Dendritic cell treated with granulocyte-macrophage colony-stimulating factor and Interleukin-4, amounts not matched to agents 40 ng/mL and 50 ng/mL, for 4 days (primary cell): ENCODE data around the gene PROK2.

Experiments used
- H3K27ac Mint-ChIP-seq: one replicate; pipeline ENCODE4 v1.8.0; 2022; ENCODE audit warnings: mild to moderate bottlenecking, mixed read lengths
- H3K27me3 Mint-ChIP-seq: one replicate; pipeline ENCODE4 v1.8.0; 2022; ENCODE audit warnings: mild to moderate bottlenecking, mixed read lengths
- H3K36me3 Mint-ChIP-seq: one replicate; pipeline ENCODE4 v1.8.0; 2022; ENCODE audit warnings: low read depth, mixed read lengths
- H3K4me1 Mint-ChIP-seq: one replicate; pipeline ENCODE4 v1.8.0; 2022; ENCODE audit warnings: low read depth, mixed read lengths
- H3K4me3 Mint-ChIP-seq: one replicate; pipeline ENCODE4 v1.8.0; 2022; ENCODE audit warnings: mild to moderate bottlenecking, moderate library complexity, mixed read lengths
- H3K9me3 Mint-ChIP-seq: one replicate; pipeline ENCODE4 v1.8.0; 2022; ENCODE audit warnings: mixed read lengths
- intact Hi-C: fragments of 100-400 bp; cut with micrococcal nuclease; formaldehyde crosslinking; loops from one replicate; pipeline ENCODE4 v1.15.0; 2022

Gene PROK2, protein sequence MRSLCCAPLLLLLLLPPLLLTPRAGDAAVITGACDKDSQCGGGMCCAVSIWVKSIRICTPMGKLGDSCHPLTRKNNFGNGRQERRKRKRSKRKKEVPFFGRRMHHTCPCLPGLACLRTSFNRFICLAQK

DNA sequence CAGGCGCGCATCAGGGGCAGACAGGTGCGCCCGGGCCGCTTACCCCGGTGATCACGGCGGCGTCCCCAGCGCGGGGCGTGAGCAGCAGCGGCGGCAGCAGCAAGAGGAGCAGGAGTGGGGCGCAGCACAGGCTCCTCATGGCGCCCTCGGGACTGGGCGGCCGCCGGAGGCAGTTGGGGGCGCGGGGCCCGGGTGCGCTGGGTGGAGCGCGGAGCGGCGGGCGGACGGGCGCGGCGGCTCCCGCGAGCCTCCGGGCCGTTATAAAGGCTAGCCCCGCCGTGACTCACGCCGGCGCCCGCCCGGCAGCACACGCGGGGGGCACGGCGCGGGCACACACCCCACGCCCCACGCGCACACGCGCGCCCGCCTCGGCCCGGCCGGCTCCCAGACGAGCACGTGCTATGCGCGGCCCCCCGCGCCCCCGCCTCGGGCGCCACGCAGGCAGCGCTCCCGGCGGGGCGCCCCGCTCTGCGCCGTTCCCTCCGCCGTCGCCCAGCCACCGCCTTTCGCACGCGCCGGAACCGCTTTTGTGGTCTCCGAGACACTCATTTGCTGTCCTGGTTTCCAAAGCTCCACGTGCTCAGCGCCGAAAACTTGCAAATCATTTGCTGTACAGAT is at the start of gene PROK2:
PROK2 (minus strand) TSS at position 235 of the 618 bp plus-strand sequence; CDS start at position 139, 96 bp downstream.
- intact Hi-C loops: loop anchor here (10.0 kb wide), 1 partner anchor 60 kb away; the partner anchor contains the start of gene EIF4E3
- H3K36me3 Mint-ChIP-seq: no peaks in the 10 kb centered on the region
- no peaks in the 10 kb centered on the region for H3K9me3 Mint-ChIP-seq
- H3K4me3 Mint-ChIP-seq: peak within 1 kb of the TSS; percentile 87
- H3K27me3 Mint-ChIP-seq: peaks cover 29% of the 10 kb centered on the region
- H3K4me1 Mint-ChIP-seq: peaks cover 24% of the 10 kb centered on the region
- peak within 1 kb of the TSS; percentile 63 for H3K27ac Mint-ChIP-seq

DNA sequence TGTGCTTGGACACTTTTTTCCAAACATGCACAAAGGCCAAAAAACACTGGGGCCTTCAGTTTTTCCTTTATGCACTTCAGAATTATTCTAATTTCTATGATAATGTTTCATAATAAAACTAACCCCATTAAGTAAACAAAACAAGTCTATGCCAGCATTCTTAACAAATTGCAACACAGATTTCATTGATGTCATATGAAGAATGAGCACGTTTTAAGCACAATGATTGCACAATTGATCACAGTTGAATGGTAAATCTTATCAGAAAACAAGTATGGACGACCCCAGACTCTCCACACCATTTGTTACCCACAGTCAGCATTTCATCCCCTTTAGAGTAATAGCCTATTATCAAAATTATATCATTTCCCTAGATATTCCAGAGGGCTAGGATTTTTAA is 46.7 kb upstream of the PROK2 start:
- H3K9me3 Mint-ChIP-seq: no peaks in the 10 kb centered on the region

DNA sequence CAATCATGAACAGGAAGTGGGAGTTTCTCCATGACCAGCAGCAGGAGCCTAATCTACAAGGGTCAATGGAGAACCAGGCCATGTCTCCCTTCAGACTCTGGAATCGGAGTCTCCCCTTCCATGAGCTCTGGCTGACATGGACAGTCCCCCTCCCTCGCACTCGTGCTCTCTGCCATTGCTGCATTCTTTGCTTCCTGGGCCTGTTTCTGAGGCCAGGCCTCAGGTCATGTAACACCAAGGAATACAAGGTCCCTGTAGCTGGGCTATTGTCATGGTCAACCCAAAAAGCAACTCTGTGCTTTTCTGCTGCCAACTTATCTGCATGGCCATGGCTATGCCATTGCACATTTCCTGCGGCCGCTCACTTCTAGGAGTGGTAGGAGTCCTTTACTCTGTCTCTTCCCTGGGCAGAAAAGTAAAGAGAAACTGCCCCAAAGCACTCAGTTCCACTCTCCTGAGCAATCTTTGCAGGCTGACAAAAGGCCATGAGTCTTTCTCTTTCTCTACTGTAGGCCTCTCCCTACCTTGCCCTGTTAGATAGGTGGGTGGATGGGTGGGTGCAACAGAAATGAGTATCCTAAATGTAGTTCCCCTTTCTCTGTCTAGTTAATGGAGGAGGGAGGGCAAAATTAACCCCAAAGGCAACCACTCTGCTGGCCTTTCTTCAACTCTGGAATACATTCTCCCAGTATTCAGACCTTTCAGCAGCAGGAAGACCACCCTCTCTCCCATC is 40.8 kb upstream of the PROK2 start:
- Mint-ChIP-seq H3K36me3 (no peaks in the 10 kb centered on the region), H3K4me3 (no peak overlapping the region)
- intact Hi-C loops: no loop called here

More for the DNA sequence above, 46.7 kb upstream of the PROK2 start:
- Mint-ChIP-seq H3K4me1 (no peaks in the 10 kb centered on the region), H3K36me3 (no peaks in the 10 kb centered on the region), H3K27ac (no peak overlapping the region), H3K4me3 (no peak overlapping the region), H3K27me3 (peaks cover 4% of the 10 kb centered on the region)
- intact Hi-C loops: no loop called here

DNA sequence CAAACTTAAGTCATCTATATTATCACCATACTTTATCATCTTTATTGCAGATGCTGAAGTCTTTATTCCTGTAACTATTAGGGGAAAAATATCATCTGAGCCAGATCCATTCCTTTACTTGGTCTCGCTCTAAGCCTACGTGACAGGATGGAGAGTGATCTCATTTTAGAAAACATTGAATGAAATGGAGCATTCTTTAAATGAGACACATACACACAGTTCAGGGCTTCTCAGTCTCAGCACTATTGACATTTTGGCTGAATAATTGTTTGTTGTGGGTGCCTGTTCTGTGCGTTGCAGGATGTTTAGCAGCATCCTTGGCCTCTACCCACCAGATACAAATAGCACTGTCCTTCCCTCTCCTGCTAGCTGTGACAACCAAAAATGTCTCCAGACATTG is 36.2 kb upstream of the PROK2 start:
- Mint-ChIP-seq H3K27me3 (peaks cover 3% of the 10 kb centered on the region), H3K4me1 (peaks cover 19% of the 10 kb centered on the region), H3K36me3 (no peaks in the 10 kb centered on the region), H3K27ac (no peak overlapping the region), H3K4me3 (no peak overlapping the region), H3K9me3 (no peaks in the 10 kb centered on the region)
- intact Hi-C loops: no loop called here

More for the DNA sequence above, 40.8 kb upstream of the PROK2 start:
- Mint-ChIP-seq H3K9me3 (no peaks in the 10 kb centered on the region), H3K4me1 (peaks cover 20% of the 10 kb centered on the region), H3K27ac (no peak overlapping the region), H3K27me3 (peaks cover 8% of the 10 kb centered on the region)

DNA sequence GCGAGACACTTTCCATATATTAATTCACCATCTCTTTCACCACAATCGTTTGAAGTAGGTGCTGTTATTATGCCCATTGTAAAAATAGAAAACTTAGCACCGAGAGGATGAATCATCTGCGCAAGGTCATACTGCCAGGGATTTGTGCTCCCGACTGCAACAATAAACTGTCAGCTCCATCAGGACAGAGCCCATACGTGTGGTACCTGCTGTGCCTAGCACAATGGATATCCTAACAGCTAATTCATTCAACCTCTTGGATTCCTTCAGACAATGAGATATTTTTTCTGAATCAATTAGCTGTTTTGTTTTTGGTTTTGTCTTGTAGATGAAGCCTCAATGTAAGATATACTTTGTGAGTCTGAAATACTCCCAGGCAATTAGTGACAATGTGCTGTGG is 32.3 kb upstream of the PROK2 start:
- Mint-ChIP-seq H3K4me3 (no peak overlapping the region), H3K36me3 (no peaks in the 10 kb centered on the region), H3K9me3 (no peaks in the 10 kb centered on the region), H3K27ac (no peak overlapping the region), H3K27me3 (no peaks in the 10 kb centered on the region), H3K4me1 (peaks cover 7% of the 10 kb centered on the region)
- intact Hi-C loops: no loop called here

DNA sequence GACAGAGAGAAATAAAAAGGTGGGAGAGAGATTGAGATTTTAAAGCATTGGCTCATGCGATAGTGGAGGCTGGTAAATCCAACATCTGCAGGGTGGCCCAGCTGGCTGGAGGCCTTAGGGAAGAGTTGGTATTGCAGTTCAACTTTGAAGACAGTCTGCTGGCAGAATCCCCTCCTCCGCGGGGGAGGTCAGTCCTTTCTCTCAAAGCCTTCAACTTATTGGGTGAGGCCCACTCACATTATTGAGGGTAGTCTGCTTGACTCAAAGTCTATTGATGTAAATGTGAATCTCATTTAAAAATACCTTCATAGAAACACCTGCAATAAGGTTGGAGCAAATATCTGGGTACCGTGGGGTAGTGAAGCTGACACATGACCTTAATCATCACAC is 31.8 kb upstream of the PROK2 start:
- no peaks in the 10 kb centered on the region for H3K9me3 Mint-ChIP-seq
- no peak overlapping the region for H3K4me3 Mint-ChIP-seq
- H3K27me3 Mint-ChIP-seq: no peaks in the 10 kb centered on the region
- H3K4me1 Mint-ChIP-seq: peaks cover 12% of the 10 kb centered on the region
- H3K27ac Mint-ChIP-seq: no peak overlapping the region
- no peaks in the 10 kb centered on the region for H3K36me3 Mint-ChIP-seq
- intact Hi-C loops: no loop called here

DNA sequence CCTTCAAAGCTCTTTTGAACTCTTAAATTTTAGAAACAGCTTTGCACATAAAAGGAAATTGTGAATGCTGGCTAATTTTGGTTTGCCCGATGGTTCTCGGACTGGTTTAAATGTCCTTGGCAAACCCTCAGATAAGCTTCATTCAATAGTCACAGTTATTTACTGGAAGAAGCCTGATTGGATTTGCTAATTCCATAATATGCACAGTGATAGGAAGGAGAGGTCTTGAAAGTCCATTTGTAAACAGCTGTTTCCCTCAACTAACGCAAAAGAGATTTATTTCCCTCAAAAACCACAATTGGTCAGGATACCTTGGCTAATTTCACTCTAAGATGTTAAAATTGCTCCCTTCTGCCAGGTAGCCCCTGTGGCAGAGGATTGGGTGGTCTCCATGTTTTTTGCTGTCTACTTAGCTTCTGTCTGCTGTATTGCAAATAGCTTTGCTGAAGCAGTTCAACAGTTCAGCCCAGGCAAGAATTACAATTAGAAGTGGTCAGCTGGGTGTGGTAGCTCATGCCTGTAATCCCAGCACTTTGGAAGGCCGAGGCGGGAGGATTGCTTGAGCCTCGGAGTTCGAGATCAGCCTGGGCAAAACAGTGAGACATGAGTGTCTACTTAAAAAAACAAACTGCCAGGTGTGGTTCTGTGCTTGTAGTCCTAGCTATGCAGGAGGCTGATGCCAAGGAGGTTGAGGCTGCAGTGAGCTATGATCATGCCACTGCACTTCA is 30.6 kb upstream of the PROK2 start:
- peaks cover 12% of the 10 kb centered on the region for H3K4me1 Mint-ChIP-seq

DNA sequence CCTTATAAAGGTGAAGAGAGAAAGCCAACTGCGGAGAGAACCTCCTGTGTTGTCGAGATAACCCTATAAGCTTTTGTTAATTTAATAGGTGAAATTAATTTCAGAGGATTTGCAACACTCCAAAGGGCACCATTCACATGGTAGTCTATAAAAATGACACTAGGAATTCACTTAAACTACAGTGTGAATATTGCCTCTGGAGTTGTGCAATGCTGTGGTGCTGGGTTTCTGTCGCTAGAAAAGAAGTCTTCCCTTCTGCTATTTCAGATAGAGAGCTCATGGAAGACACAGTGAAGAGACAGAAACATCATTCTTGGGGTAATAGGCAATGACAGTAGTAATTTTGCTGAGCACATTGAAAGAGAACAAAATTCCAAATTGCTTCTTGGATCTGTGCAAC is 28.8 kb upstream of the PROK2 start:
- Mint-ChIP-seq H3K4me1 (peaks cover 12% of the 10 kb centered on the region), H3K27ac (no peak overlapping the region), H3K4me3 (no peak overlapping the region), H3K9me3 (no peaks in the 10 kb centered on the region), H3K27me3 (no peaks in the 10 kb centered on the region), H3K36me3 (no peaks in the 10 kb centered on the region)
- intact Hi-C loops: no loop called here

More for the DNA sequence above, 30.6 kb upstream of the PROK2 start:
- no peaks in the 10 kb centered on the region for H3K36me3 Mint-ChIP-seq
- H3K9me3 Mint-ChIP-seq: no peaks in the 10 kb centered on the region
- no peak overlapping the region for H3K4me3 Mint-ChIP-seq
- intact Hi-C loops: no loop called here
- no peaks in the 10 kb centered on the region for H3K27me3 Mint-ChIP-seq
- no peak overlapping the region for H3K27ac Mint-ChIP-seq

DNA sequence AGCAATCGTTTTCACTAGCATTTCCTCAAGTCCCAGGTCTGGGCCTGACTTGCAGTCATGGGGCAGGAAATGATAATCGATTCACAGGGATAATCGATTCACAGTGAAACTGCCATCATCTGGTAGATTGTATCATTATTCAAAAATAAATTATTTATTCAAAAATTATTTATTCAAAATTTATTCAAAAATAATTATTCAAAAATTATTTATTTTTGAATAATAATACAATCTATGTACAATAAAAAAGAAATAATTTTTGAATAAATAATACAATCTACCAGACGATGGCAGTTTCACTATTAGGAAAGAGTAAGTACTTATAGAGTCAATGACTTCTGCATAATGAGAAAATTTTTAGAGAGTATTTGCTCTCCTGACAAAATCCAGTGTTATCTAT is 28.1 kb upstream of the PROK2 start:
- H3K36me3 Mint-ChIP-seq: no peaks in the 10 kb centered on the region
- H3K4me1 Mint-ChIP-seq: peaks cover 12% of the 10 kb centered on the region
- no peaks in the 10 kb centered on the region for H3K27me3 Mint-ChIP-seq
- H3K4me3 Mint-ChIP-seq: no peak overlapping the region
- intact Hi-C loops: no loop called here
- no peak overlapping the region for H3K27ac Mint-ChIP-seq
- no peaks in the 10 kb centered on the region for H3K9me3 Mint-ChIP-seq

DNA sequence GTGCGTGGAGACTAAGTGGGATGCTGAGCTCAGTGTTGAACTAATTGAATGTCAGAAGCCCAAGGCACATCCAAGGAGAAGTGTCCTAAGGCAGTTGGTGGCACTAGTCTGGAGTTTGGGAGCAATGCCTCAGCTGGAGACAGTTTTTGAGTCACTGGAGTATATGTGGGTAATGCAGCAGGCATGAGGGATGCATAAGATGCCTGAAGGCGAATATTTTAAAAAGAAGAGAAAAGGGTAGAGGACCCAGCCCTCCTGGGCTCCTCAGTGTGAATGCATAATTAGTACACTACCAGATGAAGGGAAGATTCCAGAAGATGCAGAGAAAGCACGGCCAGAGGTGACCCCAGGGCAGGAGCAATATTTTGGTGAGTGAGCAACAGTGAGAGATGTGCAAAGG is 25.1 kb upstream of the PROK2 start:
- no peaks in the 10 kb centered on the region for H3K27me3 Mint-ChIP-seq
- H3K9me3 Mint-ChIP-seq: no peaks in the 10 kb centered on the region
- intact Hi-C loops: no loop called here
- no peaks in the 10 kb centered on the region for H3K36me3 Mint-ChIP-seq
- H3K4me3 Mint-ChIP-seq: no peak overlapping the region
- H3K4me1 Mint-ChIP-seq: peaks cover 21% of the 10 kb centered on the region
- H3K27ac Mint-ChIP-seq: no peak overlapping the region

DNA sequence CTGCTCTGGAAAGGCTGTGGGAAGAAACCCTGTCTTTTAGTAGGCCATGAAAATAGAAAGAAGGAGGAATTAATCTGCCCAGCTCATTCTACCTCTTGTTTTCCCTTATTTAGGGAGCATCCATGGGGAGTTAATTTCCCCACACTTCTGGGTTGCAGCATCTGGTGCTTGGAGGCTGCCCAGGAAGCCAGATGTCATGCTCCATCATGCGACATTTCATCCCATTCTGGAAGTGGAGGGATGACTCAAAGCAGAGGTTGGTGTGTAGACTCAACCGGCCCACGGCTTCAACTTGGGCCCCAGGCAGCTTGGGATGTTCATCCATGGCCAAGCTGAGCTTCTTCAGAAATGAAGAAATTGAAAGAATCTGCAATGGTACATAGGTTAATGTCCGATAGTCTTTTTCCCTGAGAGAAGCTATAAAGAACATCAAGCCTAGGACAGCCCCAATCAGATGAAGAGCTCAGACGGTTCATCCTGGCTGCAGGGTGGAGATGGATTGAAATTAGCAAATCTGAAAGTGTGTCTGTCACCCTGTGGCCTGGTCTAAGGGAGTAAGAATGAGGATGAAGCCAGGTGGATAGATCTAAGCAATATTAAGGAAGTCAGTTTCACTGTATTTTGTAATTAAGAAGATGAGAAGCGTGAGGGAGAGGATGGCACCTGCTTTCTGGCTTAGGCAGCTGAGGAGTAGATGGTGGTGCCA is 24.5 kb upstream of the PROK2 start:
- Mint-ChIP-seq H3K4me1 (peaks cover 26% of the 10 kb centered on the region), H3K4me3 (no peak overlapping the region), H3K9me3 (no peaks in the 10 kb centered on the region), H3K27ac (no peak overlapping the region), H3K27me3 (no peaks in the 10 kb centered on the region), H3K36me3 (no peaks in the 10 kb centered on the region)
- intact Hi-C loops: no loop called here

DNA sequence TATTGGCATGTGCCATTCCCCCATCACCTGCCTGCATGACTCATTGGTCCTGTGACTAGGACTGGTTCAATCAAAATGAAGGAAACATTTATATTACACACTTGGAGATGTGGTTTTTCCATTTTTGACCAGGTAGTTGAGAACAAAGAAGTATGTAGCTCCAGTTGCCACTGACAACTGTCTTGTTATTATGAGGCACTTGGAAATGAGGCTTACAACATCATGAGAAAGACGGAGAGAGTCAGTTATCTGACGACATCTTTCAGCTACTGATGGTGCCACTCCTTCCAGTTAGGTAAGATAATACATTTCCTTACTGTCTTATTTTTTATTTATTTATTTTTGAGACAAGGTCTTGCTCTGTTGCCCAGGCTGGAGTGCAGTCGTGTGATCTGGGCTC is 21.8 kb upstream of the PROK2 start:
- peaks cover 14% of the 10 kb centered on the region for H3K4me1 Mint-ChIP-seq
- intact Hi-C loops: no loop called here
- H3K27me3 Mint-ChIP-seq: no peaks in the 10 kb centered on the region
- H3K36me3 Mint-ChIP-seq: no peaks in the 10 kb centered on the region
- H3K4me3 Mint-ChIP-seq: no peak overlapping the region
- H3K9me3 Mint-ChIP-seq: no peaks in the 10 kb centered on the region
- H3K27ac Mint-ChIP-seq: no peak overlapping the region

DNA sequence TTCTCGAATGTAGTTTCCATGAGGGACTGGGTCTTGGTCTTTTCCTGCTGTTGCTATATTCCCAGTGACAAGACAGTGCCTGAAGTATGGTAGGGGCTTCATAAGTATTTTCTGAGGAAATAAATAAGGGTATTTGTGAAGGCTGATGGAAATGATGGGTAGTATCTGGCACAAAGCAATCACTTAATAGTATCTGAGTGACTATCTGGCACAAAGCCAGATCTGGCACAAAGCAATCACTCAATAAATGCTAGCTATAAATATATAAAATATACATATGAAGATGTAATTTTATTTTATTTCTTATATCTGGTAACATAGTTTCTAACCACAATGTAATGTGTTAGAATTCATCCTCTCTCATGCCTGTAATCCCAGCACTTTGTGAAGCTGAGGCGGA is 20.7 kb upstream of the PROK2 start:
- Mint-ChIP-seq H3K27ac (peak overlapping the region; percentile 67), H3K27me3 (no peaks in the 10 kb centered on the region), H3K36me3 (no peaks in the 10 kb centered on the region), H3K9me3 (no peaks in the 10 kb centered on the region), H3K4me3 (no peak overlapping the region), H3K4me1 (peaks cover 14% of the 10 kb centered on the region)
- intact Hi-C loops: no loop called here
